ENCODE results near the gene IRF8. TPM values are rescaled to one million over a fixed set of nuclear protein-coding genes. Genes with fewer than 3 reads are reported as not detected.

Gene IRF8
- total RNA-seq, 1 donor from 2014 or later = 0.59 TPM

GRCh38 chr16:85918436-85918835 lies 19.5 kb downstream of the IRF8 start:
- DNase-seq (ENCODE audit: low read depth) (no peak), FAIRE-seq (no peak)
- Histone ChIP-seq H3K79me2 (ENCODE audit: insufficient read depth, low read length) (no peaks in the 10 kb centered on the region), H3K4me3 (ENCODE audit: insufficient read depth, low read depth, low read length) (no peak overlapping the region), H3K27ac (ENCODE audit: low read depth, low read length) (no peak overlapping the region), H2AFZ (ENCODE audit: low read depth, low read length) (no peak overlapping the region), H4K20me1 (ENCODE audit: insufficient read depth, low read length) (no peaks in the 10 kb centered on the region), H3K27me3 (ENCODE audit: insufficient read depth, low read length) (peaks cover 3% of the 10 kb centered on the region), H3K9me3 (ENCODE audit: insufficient read depth, low read depth, low read length) (no peaks in the 10 kb centered on the region), H3K4me1 (ENCODE audit: insufficient read depth, low read length) (no peaks in the 10 kb centered on the region), H3K4me2 (ENCODE audit: low read length) (no peak overlapping the region), H3K9ac (ENCODE audit: low read length) (no peak overlapping the region), H3K36me3 (ENCODE audit: insufficient read depth, low read length) (no peaks in the 10 kb centered on the region)
- Mint-ChIP-seq H3K4me3 (ENCODE audit: unreplicated experiment) (no peak overlapping the region), H3K36me3 (ENCODE audit: low read depth, unreplicated experiment) (peaks cover 2% of the 10 kb centered on the region), H3K4me1 (ENCODE audit: low read depth, unreplicated experiment) (no peaks in the 10 kb centered on the region), H3K9me3 (ENCODE audit: unreplicated experiment) (peaks cover 6% of the 10 kb centered on the region), H3K27me3 (ENCODE audit: low read depth, unreplicated experiment) (peaks cover 23% of the 10 kb centered on the region), H3K27ac (ENCODE audit: unreplicated experiment) (no peak overlapping the region)
- TF ChIP-seq EZH2 (IDR thresholded peaks at IDR 0.05; ENCODE audit: insufficient read depth, low read length) (no peak), CTCF (IDR thresholded peaks at IDR 0.05; ENCODE audit: insufficient read depth, low read depth, low read length) (no peak)

- Mint-ChIP-seq H3K27me3 (ENCODE audit: low read depth, unreplicated experiment) (peaks cover 15% of the 10 kb centered on the region), H3K4me1 (ENCODE audit: low read depth, unreplicated experiment) (peaks cover 3% of the 10 kb centered on the region), H3K36me3 (ENCODE audit: low read depth, unreplicated experiment) (peaks cover 2% of the 10 kb centered on the region), H3K4me3 (ENCODE audit: unreplicated experiment) (no peak overlapping the region), H3K27ac (ENCODE audit: unreplicated experiment) (no peak overlapping the region), H3K9me3 (ENCODE audit: unreplicated experiment) (peaks cover 6% of the 10 kb centered on the region)
- Histone ChIP-seq H3K79me2 (ENCODE audit: insufficient read depth, low read length) (no peaks in the 10 kb centered on the region), H3K36me3 (ENCODE audit: insufficient read depth, low read length) (no peaks in the 10 kb centered on the region), H3K4me2 (ENCODE audit: low read length) (no peak overlapping the region), H3K4me3 (ENCODE audit: insufficient read depth, low read depth, low read length) (no peak overlapping the region), H3K4me1 (ENCODE audit: insufficient read depth, low read length) (no peaks in the 10 kb centered on the region), H3K27me3 (ENCODE audit: insufficient read depth, low read length) (peaks cover 3% of the 10 kb centered on the region), H3K9me3 (ENCODE audit: insufficient read depth, low read depth, low read length) (no peaks in the 10 kb centered on the region), H3K27ac (ENCODE audit: low read depth, low read length) (no peak overlapping the region), H3K9ac (ENCODE audit: low read length) (no peak overlapping the region), H4K20me1 (ENCODE audit: insufficient read depth, low read length) (no peaks in the 10 kb centered on the region), H2AFZ (ENCODE audit: low read depth, low read length) (no peak overlapping the region)
- FAIRE-seq (no peak), DNase-seq (ENCODE audit: low read depth) (no peak)
- TF ChIP-seq EZH2 (IDR thresholded peaks at IDR 0.05; ENCODE audit: insufficient read depth, low read length) (no peak), CTCF (IDR thresholded peaks at IDR 0.05; ENCODE audit: insufficient read depth, low read depth, low read length) (no peak)
These were observed 20.6 kb downstream of the IRF8 start for GRCh38 chr16:85919271-85920267.

- Histone ChIP-seq H3K9me3 (ENCODE audit: insufficient read depth, low read depth, low read length) (no peaks in the 10 kb centered on the region), H3K9ac (ENCODE audit: low read length) (no peak overlapping the region), H3K27me3 (ENCODE audit: insufficient read depth, low read length) (peaks cover 7% of the 10 kb centered on the region), H3K4me1 (ENCODE audit: insufficient read depth, low read length) (no peaks in the 10 kb centered on the region), H3K4me3 (ENCODE audit: insufficient read depth, low read depth, low read length) (no peak overlapping the region), H3K4me2 (ENCODE audit: low read length) (no peak overlapping the region), H3K36me3 (ENCODE audit: insufficient read depth, low read length) (no peaks in the 10 kb centered on the region), H2AFZ (ENCODE audit: low read depth, low read length) (no peak overlapping the region), H4K20me1 (ENCODE audit: insufficient read depth, low read length) (no peaks in the 10 kb centered on the region), H3K27ac (ENCODE audit: low read depth, low read length) (no peak overlapping the region), H3K79me2 (ENCODE audit: insufficient read depth, low read length) (no peaks in the 10 kb centered on the region)
- Mint-ChIP-seq H3K27me3 (ENCODE audit: low read depth, unreplicated experiment) (peaks cover 10% of the 10 kb centered on the region), H3K36me3 (ENCODE audit: low read depth, unreplicated experiment) (peaks cover 2% of the 10 kb centered on the region), H3K4me1 (ENCODE audit: low read depth, unreplicated experiment) (peaks cover 3% of the 10 kb centered on the region), H3K9me3 (ENCODE audit: unreplicated experiment) (peaks cover 13% of the 10 kb centered on the region), H3K4me3 (ENCODE audit: unreplicated experiment) (no peak overlapping the region), H3K27ac (ENCODE audit: unreplicated experiment) (no peak overlapping the region)
- FAIRE-seq (no peak), DNase-seq (ENCODE audit: low read depth) (no peak)
- TF ChIP-seq CTCF (IDR thresholded peaks at IDR 0.05; ENCODE audit: insufficient read depth, low read depth, low read length) (no peak), EZH2 (IDR thresholded peaks at IDR 0.05; ENCODE audit: insufficient read depth, low read length) (no peak)
These were observed 22.1 kb downstream of the IRF8 start for GRCh38 chr16:85921026-85921425.

All from astrocyte (in vitro differentiated cells and primary cell).